GM21447 (cell line): ENCODE measurements around the gene ADGRG7.
A peak's percentile ranks its signal among the peaks of the same experiment; 100 is the strongest.

Experiments used
- ATAC-seq: cut with Tn5 transposase; IDR thresholded peaks from one replicate; pipeline ENCODE4 v1.9.1; 2021; ENCODE audit not compliant: unreplicated experiment

Gene ADGRG7

DNA sequence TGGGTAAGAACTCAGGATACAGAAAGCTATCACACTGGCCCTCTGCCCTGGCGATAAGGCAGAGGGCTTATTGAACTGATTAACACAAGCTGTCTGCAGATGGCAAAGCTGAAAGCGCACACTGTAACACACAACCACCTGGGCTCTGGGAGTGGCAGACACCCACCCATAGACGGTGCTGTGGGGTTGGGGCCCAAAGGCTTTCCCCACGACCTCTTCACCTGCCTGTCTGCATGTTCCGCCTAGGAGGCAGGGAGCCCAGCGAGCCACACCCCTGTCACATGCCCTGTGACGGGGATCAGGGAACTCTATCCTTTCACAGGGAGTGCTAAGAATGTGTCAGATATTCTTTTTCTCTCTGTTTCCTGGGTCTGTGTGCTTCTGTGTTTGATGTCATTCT lies 87.8 kb downstream of the ADGRG7 start:
- ATAC-seq, result no peak

DNA sequence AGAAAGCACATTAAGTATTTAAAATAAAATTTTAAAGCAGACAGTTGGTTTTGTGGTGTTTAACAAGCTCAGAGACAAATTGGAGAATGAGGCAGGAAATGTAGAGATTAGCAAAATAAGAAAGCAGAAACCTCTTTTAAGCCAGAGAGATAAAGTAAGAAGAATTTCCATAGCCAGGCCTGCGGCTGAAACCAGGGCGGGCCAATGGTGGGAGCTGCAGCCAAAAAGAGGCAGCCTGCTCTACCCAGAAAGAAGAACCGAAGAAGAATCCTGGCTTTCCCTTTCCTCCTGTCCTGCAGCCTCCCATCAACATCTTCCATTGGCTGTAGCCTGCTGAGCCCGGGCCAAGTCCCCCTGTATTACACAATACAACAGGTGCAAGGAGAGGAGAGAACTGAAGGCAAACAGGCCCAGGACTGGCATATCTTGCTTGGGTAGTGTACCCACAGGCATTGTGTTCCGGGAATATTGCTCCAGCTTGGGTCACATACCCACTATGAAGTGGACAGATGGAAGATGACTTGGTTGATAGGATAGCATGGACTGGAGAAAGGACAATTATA lies 88.4 kb downstream of the ADGRG7 start:
- ATAC-seq, result no peak

DNA sequence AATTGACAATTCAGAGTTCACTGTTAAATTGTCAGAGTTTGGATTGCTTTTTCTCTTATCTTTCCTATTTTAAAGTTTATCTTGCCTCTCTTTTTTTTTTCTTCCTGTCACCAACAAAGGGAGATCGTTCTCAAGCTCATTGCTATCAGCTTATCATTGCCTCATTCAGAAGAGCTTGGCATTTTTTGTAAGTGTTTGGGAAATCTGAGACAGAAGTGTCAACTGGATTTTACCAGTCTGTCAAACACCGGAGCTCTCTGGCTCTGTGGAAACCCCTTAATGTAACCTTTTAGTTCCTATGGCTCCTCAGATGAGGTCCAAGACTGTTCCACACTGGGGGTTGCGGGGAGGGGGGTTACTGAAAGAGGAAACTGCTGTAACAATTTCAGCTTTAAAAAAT lies 89.3 kb downstream of the ADGRG7 start:
- no peak for ATAC-seq

DNA sequence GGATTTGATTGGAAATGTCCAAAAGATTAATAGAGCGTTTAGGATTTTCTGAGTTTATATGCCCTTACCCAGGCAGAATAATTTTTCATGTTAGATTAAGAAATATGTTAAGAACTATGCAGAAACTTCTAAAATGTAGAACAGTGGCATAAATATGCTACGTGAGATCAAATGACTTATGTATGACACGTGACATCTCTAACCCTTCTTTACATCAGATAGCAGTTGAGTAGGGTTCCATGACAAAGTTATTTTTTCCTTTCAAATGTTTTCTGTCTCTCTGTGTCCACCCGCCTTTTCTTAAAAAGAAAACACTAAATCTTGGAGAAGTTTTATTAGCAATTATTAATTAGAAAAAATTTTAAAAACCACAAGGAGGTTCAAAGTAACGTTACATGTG lies 91.3 kb downstream of the ADGRG7 start:
- no peak for ATAC-seq

DNA sequence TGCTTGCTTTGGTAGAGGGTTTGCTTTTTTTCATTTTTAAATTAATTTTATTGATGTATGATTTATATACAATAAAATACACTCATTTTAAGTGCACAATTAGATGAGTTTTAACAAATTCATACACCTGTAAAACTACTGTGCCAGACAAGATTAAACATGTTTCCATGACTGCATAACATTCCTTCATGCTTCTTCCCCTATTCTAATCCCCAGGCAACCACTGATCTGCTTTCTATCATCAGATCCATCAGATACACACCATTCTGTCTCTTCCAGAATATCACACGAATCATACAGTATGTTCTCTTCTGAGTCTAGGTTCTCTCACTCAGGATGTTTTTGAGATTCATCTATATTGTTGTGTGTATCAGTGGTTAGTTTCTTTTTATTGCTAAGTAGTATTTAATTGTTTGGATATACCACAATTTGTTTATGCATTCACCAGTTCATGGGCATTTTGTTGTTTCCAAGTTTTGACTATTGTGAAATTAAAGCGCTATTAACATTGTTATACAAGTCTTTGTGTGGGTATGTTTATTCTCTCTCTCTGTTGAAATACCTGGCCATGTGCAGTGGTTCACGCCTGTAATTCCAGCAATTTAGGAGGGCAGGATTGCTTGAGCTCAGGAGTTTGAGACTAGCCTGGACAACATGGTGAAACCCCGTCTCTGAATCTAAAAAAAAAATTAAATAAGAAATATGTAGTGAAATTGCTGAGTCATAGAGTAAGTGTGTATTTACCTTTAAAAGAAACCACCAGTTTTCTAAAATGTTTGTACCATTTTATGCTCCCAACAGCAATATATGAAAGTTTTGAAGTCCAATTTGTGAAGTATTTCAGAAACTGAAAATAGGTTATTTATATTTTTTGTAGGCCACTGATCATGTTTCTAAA lies 92.9 kb downstream of the ADGRG7 start:
- no peak for ATAC-seq

DNA sequence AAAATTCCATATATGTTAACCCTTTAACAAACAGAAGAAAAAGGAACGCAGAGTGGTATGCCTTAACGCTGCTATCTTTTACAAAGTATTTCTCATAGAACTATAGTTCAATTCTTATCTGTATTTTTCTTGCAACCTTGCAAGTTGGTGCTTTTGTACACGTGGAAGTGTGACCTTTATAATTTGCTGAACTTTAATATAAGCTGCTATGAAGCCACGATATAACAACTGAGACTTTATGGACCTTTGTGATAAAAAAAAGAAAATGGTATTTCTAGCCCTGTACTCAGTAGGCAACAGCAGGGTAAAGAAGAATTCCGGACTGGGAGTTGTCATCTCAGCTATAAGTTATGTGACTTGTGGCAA lies 93.6 kb downstream of the ADGRG7 start:
- no peak for ATAC-seq

DNA sequence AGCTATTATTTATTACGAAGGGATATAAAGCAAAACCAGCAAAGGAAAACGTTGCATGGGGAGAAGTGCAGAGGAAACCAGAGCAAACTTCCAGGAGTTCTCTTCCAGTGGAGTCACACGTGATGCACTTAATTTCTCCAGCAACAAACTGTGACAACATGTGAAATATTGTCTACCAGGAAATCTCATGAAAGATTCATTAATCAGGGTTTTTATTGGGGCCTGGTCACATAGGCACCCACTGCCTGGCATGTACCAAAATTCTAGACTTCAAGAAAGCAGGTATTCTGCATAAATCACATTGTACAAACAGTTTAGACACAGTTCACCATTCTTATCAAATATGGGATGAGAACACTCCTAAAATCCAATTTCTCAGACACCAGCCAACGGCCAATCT lies 94.5 kb downstream of the ADGRG7 start:
- ATAC-seq, result no peak

DNA sequence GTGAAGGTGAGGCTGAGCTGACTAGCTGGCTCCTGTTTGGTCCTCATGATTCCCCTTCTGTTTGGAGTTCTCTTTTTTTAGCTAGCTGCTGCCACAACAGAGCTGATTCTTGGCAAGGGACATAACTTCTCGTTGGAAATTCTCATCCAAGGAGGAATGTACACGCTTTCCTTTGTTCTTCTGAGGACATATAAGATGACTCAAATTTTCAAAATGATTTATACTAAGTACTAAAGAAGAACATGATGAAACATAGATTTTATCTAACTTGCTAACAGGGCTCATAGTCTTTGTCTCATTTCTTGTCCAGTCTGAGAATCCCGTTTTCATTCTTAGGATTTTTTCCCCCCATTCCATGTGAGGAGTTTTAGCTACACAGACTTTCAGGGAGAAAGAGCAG lies 97.0 kb downstream of the ADGRG7 start:
- ATAC-seq, result no peak

DNA sequence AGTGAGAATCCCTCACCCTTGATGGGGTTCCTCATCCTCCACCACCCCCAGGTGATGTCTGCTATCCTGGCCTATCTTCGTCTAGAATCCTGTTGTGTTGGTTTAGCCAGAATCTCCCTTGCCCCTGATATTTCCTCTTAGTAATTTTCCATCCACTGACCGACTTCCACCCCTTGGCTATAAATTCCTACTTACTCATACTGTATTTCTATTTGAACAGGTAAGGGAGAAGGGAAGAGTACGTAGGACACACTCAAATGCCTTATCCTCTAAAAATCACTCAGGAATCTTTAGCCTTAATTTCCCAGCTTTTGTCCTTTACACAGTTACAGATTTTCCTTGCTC lies 99.2 kb downstream of the ADGRG7 start:
- ATAC-seq, result no peak

DNA sequence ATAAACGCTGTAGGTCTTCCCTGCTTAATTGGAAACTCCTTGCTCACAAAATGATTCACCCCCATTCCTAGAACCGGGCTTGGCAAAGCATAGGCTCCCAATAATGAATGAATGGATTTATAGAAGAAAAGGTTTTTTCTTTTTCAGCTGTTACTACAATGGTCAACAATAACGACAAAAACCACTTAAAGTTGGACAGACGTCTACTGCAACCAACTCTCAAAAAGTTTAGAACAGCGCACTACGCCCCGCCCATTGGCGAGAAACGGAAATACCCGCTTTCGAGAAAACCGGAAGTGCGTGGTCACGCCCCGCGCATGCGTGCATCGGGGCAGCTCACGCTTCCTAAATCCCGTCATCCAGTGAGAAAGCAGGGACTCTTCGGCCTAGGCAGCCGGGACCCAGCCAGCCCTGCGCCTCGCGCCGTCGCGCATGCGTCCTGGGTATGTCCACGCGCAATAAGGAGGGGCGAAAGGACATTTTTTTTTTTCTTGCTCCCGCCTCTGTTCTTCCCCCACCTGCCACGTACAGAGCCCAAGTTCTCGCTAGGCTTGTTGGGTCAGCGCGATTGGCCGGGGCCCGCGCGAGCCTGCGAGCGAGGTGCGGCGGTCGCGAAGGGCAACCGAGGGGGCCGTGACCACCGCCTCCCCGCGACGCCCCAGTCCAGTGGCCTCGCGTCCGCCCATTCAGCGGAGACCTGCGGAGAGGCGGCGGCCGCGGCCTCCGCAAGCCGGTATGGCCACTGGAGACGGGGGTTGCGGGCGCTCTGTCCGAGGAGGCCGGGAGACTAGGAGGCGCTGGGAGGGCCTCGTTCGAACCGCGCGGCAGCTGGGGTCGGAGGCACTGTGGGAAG lies 99.8 kb downstream of the ADGRG7 start, which contains the start of gene TFG:
Gene TFG, plus strand, starts transcription at position 506 of the 853 bp plus-strand sequence. CDS start 4,192 bp downstream, outside the sequence.
- peak; percentile 93 for ATAC-seq

DNA sequence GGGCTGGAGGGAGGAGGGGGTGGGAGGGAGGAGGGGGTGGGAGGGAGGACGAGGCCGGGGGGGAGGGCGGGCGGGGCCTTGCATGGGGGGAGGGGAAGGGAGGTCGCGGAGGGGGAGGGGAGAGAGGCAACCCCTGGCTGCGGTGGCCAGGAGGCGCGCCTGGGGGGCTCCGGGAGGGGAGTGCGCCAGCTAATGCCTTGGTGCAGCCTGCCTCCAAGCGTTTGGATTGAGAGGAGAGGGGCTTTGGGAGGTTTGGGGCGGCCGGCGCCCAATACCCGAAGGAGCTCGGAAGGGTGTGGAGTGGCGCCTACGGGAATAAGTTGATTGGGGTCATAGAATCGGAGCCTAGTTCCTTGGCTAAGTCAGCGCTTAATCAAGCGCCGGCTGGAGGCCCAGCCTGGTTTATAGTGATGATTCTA lies 100.5 kb downstream of the ADGRG7 start:
- ATAC-seq, result no peak

DNA sequence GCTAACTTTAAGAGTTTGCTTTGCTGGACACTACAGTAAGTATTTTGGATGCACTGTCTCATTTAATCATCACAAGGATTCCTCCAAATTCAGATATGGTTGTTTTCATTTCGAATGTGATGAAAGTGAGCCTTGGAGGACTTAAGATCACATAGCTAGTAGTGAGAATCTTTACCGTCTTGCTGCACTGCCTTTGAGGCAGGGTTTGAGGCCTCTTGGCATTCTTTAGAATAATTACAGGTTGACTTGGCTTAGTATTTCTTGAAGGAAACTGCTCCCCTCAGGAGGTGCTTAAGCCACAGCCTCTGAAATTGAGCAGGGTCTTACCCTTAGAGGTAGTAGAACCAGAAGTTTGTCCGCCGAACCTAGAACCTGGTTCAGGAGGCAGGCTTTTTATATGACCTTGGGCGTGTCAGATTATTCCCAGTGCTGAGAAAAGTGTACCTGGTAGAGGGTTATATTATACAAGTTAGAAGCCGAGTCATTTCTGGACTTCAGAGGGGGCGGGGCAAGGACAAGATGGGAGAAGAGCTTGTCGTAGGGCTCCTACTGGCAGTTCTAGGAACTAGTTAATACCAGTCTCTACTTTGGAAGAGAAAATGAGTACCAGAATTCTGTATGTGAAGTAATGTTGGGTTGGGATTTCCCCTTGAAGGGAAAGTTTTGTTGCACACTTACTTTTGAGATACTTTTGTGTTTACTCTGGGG lies 101.0 kb downstream of the ADGRG7 start:
- ATAC-seq, result peak; percentile 39

DNA sequence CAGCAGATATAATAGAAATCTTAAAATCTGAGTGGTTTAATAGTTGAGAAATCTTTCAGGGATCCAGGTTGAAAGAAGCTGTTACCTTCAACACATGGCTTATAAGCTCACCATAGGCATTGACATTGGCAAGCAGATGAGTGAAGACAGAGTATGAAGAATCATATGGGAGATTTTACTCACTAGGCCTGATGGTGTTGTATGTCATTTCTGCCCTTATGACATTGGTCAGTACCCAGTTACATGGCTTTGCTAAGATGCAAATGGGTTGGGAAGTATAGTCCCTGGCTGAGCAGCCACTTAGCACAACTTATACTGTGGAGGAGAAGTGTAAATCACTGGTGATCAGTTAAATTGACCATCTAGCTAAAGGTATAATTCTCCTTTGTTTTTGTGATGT lies 105.8 kb downstream of the ADGRG7 start:
- no peak for ATAC-seq

DNA sequence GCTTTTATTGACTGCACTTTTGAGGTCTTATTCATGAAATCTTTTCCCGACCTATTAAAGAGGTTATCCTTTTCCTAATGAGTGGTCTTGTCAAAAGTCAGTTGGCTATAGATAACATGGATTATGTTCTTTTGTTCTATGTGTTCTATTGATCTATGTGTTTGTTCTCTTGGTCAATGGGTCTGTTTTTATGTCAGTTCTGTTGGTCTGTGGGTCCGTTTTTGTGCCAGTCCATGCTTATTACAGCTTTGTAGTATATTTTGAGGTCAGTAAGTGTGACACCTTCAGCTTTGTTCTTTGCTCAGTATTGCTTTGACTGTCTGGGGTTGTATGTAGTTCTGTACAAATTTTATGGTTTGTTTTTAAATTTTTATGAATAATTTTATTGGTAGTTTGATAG lies 107.7 kb downstream of the ADGRG7 start:
- ATAC-seq, result no peak

DNA sequence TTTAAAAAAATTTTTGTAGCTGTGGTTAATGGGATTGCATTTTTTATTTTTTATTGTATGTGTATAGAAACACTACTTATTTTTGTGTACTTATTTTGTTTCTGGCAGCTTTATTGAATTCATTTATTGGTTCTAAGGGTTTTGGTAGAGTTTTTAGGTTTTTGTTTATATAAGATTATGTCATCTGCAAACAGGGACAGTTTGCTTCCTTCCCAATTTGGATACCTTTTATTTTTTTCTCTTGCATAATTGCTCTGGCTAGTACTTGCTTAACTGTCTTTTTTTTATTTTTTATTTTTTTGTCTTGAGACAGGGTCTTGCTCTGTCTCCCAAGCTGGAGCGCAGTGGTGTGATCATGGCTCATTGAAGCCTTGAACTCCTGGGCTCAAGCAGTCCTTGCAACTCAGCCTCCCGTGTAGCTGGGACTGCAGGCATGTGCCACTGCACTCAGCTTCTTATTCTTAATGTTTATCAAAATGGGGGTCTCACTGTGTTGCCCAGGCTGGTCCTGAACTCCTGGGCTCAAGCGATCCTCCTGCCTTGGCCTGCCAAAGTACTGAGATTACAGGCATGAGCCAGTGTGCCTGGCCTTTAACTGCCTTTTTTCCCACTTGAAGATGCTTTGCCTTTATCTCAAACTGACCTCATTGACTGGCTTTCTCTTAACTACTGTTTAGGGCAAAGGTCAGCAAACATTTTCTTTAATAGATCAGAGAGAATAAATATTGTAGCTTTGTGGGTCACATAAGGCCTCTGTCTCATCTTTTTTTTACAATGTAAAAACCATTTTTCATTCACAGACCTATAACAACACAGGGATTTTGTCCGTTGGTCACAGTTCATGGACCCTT lies 108.5 kb downstream of the ADGRG7 start:
- ATAC-seq, result no peak

DNA sequence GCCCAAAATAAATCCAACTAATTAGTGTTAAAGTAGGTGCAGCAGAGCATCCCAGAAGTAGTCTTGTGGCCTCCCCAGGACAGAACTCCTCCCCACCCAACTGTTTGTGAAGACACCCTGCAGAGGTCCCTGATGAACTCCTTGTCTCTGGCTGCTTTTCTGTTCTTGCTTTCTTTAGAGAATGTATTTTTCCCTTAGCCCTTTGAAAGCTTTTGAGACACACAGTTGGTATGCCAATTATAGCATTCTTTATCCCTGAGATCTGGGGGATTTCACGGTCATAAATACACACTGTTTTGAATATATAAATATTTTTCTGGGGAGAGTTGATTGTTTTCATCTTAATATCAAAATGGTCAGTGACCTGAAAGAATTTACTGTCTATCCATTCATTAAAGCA lies 109.7 kb downstream of the ADGRG7 start:
- no peak for ATAC-seq

DNA sequence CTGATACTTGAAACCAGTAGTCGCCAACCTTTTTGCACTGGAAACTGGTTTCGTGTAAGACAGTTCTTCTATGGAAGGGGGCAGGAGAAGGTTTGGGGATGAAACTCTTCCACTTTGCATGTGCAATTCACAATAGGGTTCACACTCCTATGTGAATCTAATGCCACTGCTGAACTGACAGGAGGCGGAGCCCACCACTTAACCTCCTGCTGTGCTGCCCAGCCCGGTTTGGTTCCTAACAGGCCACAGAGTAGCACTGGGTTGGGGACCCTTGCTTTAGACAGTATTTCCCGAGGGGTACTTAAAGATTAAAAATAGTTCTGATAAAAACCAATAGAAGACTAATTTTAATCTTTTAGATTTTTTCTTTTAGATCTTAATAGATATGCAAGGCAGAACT lies 111.0 kb downstream of the ADGRG7 start:
- no peak for ATAC-seq

DNA sequence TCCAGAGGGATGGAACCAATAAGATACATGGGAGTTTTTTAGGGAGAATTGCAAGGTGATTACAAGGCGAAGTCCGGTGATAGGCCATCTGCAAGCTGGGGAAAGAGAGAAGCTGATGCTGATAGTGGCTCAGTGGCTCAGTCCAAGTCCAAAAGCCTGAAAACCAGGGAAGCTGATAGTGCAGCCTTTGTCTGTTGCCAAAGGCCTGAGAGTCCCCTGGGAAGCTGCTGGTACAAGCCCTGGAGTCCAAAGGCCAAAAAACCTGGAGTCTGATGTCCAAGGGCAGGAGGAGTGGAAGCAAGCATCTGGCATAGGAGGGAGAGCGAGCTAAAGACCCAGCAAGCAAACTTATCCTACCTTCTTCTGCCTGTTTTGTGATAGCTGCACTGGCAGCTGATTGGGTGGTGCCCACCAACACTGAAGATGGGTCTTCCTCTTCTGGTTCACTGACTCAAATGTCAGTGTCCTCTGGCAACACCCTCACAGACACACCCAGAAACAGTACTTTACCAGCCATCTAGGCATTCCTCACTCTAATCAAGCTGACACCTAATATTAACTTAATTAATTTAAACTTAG lies 116.6 kb downstream of the ADGRG7 start:
- no peak for ATAC-seq

DNA sequence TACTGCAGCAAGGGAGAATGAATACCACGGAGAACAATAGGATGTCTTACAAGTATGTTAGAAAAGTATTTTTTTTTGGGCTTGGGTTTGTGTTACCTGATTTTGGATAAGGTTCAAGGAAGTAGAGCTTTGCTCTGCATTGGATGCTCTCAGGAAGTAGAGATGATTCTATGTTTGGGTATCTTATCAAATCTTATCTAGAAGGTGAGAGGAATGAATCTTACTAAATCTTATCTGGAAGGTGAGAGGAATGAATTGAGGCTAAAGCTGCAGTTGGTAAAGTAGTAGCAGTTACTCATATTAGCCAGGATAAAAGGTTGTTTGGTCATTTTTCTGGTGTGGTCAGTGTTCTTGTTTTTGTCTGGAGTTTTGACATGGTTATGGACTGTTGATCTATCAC lies 117.3 kb downstream of the ADGRG7 start:
- ATAC-seq, result no peak

DNA sequence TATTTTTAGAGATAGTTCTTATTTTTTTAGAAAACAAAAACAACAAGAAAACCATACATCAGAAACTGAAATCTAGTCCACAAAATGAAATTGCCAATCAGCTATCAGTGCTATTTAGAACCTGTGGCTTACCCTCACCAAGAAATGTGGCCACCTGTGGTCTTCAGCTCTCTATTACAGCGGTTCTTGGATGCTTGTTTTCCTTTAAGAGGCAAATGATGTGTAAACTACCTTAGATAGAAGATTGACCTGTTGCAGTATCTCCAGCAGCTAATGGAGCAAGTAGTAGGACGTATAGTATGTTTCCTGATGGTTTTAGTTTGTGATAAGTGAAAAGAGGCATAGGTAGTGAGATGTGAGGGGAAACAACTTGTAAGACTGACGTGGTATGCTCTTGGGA lies 121.1 kb downstream of the ADGRG7 start:
- peak; percentile 47 for ATAC-seq
